GM19452 (cell line): ENCODE results near the gene TLDC2.
"Not testable (repeated sequence)": the region's sequence is repeated elsewhere in the genome, so short reads cannot be mapped to it uniquely, and the experiment has no call there.

ENCODE experiments used
- ATAC-seq: cut with Tn5 transposase; IDR thresholded peaks from one replicate; pipeline ENCODE4 v1.9.1; 2021; ENCODE audit not compliant: unreplicated experiment

Gene TLDC2

GRCh38 chr20:36866681-36867495 is 9.1 kb upstream of the TLDC2 start:
- no peak for ATAC-seq

GRCh38 chr20:36871640-36872570 is 4.0 kb upstream of the TLDC2 start:
- ATAC-seq = no peak

- ATAC-seq = no peak
These were observed 3.1 kb upstream of the TLDC2 start for GRCh38 chr20:36872852-36873251.

DNA sequence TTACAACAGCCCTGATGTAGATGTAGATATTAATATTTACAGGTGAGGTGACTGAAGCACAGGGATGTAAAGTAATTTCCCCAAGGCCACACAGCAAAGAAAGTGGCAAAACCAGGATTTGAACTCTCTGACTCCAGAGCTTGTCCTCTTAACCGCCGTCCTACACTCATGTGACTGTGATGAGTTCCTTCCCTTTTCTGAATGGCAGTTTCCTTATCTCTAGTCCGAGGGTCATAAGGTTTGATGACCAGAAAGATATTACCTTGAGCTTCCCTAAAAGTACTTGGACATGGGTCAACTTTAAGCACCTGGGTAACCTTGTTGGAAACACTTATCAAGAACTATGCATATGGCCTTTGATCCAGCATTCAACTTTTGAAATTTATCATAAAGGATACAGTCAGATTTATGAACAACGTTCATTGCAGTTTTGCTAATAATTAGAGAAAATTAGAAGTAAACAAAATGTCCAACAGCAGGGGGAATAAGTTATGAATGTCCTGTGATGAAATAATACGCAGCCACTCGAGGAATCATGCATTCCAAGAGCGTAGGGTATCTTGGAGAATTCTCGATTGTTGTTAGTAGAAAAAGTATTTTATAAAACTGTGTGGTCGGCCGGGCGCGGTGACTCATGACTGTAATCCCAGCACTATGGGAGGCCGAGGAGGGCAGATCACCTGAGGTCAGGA is 2.3 kb upstream of the TLDC2 start:
- no peak for ATAC-seq

DNA sequence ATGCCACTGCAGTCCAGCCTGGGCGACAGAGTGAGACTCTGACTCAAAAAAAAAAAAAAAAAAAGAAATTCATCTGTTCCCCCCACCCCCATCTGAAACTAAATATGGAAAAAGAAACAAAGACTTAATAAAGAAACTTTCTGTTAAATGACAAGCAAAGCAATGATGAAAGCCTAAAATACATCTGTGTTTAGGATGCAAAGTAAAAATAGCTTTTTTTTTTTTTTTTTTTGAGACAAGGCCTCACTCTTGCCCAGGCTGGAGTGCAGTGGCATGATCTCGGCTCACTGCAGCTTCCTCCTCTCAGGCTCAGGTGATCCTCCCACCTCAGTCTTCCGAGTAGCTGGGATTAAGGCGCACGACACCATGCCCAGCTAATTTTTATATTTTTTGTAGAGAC is 845 bp upstream of the TLDC2 start:
- ATAC-seq = not testable (repeated sequence)

- no peak for ATAC-seq
These were observed 515 bp downstream of the TLDC2 start for GRCh38 chr20:36876473-36876833.

- ATAC-seq = no peak
These were observed 3.0 kb downstream of the TLDC2 start for GRCh38 chr20:36878941-36879340.

- ATAC-seq = no peak
These were observed 4.9 kb downstream of the TLDC2 start for GRCh38 chr20:36880741-36881250.

DNA sequence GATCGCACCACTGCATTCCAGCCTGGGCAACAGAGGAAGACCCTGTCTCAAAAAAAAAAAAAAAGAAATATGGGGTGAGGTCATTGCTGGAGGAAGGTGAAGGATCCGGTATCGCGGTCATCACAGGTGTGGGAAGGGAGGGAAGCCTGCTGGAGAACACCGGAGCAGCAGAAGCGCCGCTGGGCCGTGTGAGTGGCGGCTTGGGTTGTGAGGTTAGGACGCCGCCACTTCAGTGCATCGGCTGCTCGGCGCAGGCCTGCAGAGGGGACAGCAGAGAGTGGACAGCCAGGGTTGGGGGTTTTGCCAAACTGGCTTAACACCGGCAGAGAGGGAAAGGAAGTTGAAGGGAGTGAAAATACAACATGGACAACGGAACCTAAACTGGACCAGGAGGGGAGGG is 5.4 kb downstream of the TLDC2 start:
- no peak for ATAC-seq

DNA sequence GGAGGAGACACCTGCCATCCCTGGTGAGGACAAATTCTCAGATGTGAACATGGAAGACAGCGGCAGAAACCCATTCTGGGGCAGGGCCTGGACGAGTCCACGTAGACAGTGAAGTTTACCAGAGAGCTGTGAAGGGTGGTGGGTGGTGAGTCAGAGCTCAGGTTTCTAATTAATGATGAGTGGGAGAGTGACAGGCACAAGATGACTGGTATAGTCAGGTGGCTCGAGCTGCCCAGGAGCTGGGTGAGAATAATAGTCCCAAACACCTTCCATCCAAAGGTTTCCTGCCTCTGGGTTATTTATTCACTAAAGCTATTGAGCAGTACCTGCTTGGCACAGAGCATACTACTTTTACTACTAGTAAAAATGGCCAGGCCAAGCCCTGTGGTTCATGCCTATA is 6.0 kb downstream of the TLDC2 start:
- no peak for ATAC-seq

- ATAC-seq = no peak
These were observed 8.1 kb downstream of the TLDC2 start for GRCh38 chr20:36883977-36884535.

GRCh38 chr20:36885356-36885755 is 9.4 kb downstream of the TLDC2 start:
- ATAC-seq = no peak

DNA sequence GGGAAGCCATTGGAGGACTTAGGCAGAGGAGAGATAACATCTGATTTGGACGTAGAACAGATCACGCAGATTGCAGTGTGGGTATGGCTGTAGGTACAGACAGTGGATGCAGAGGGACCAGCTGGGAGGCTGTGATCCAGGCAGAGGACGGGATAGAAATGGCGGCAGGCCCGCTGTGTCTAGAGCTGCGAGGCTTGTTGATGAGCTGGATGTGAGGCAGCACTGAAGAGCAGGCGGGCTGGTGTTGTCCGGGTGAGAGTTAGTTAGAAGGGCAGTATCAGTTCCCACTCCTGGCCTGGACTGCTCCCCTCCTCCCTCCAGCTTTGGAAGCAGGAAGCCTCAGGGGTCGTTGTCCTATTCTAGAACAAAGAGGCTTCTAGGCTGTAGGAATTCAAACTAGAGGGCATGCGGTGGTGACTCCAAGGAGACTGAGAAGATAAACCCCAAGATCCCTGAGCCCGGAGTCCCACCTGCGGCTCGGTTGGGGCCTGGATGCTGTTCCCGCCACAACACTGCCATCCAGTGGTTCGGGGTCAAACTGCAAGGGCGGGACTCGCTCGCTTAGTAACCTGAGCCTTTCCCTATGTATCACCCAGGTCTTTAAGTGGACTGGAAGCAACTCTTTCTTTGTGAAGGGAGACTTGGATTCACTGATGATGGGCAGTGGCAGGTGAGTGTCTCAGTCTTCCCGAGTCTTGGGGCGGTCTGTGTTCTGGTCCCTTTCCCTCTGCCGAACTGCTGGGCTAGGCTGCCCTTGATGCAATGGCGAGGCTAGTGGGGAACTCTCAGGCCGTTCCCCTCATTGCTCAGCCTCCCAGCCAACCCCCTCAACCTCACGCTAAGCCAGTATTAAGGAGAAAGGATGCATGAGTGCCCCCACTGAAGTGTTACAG is 11.2 kb downstream of the TLDC2 start:
- ATAC-seq = peak; percentile 66

GRCh38 chr20:36887752-36888090 is 11.8 kb downstream of the TLDC2 start:
- ATAC-seq = no peak

- ATAC-seq = no peak
These were observed 13.1 kb downstream of the TLDC2 start for GRCh38 chr20:36888880-36889516.

GRCh38 chr20:36890586-36890985 is 14.6 kb downstream of the TLDC2 start:
- no peak for ATAC-seq

- no peak for ATAC-seq
These were observed 15.3 kb downstream of the TLDC2 start for GRCh38 chr20:36891211-36891610.

DNA sequence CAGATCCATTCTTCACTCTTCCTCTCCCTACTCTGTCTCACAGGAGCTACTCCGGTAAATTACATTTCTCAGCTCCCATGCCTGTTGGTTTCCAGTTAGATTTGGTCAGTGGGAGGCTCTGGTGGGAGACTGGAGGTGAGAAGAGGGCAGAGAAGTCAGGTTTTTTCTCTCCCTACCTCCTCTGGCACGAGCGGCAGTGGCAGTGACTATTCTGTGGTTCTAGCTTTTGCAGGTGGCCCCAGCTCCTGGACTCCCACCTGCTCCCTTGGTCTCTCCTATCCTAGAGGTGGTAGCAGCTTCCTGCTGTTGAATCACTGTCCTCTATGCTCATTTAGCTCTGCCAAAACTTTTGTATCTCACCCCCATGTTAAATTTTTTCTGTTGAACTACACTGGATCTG is 17.9 kb downstream of the TLDC2 start:
- no peak for ATAC-seq

GRCh38 chr20:36895036-36895435 is 19.1 kb downstream of the TLDC2 start:
- ATAC-seq = no peak

- ATAC-seq = no peak
These were observed 28.8 kb downstream of the TLDC2 start for GRCh38 chr20:36904690-36905089.
